CD4-positive, CD25-positive, alpha-beta regulatory T cell (primary cell): ENCODE results near the gene SDHB. TPM values are rescaled to one million over a fixed set of nuclear protein-coding genes. Genes with fewer than 3 reads are reported as not detected.
A peak's percentile ranks its signal among the peaks of the same experiment; 100 is the strongest.

Experiments
- ATAC-seq, 2 donors: fragments of 150-1000 bp; cut with Tn5 transposase; one replicate each; pipeline ENCODE4 v1.10.0; 2021; ENCODE audit warnings: low read depth in 2 of 2, moderate number of reproducible peaks in 2 of 2, moderate library complexity in 1 of 2
- DNase-seq, 3 donors: peaks; one replicate each; pipeline versions ENCODE4 v3.0.0 to v3.0.0-alpha.2; 2012 to 2022; ENCODE audit warnings: mixed read lengths in 1 of 3
- H3K27ac ChIP-seq: one replicate; pipeline ENCODE4 v1.7.0; 2013; ENCODE audit warnings: mild to moderate bottlenecking, low read length; ENCODE audit not compliant: insufficient read depth, poor library complexity, severe bottlenecking
- H3K27me3 ChIP-seq: one replicate; pipeline ENCODE4 v1.7.0; 2013; ENCODE audit warnings: low read length; ENCODE audit not compliant: control insufficient read depth, insufficient read depth
- H3K36me3 ChIP-seq: one replicate; pipeline ENCODE4 v1.7.0; 2013; ENCODE audit warnings: mild to moderate bottlenecking, low read length, moderate library complexity; ENCODE audit not compliant: control insufficient read depth, insufficient read depth
- H3K4me1 ChIP-seq: 2 replicates; pipeline ENCODE4 v1.7.0; 2013; ENCODE audit warnings: mild to moderate bottlenecking, low read length; ENCODE audit not compliant: insufficient read depth, control insufficient read depth, poor library complexity, severe bottlenecking
- H3K4me3 ChIP-seq: one replicate; pipeline ENCODE4 v1.7.0; 2013; ENCODE audit warnings: low read depth, mild to moderate bottlenecking, low read length, moderate library complexity
- H3K9me3 ChIP-seq, 2 experiments: 1 replicate in 1 of 2; 2 replicates in 1 of 2; pipeline ENCODE4 v1.7.0; 2013; ENCODE audit warnings: low read length in 2 of 2, mild to moderate bottlenecking in 1 of 2, moderate library complexity in 1 of 2; ENCODE audit not compliant: control insufficient read depth in 2 of 2
- H3K27ac Mint-ChIP-seq, 3 donors: one replicate each; pipeline ENCODE4 v1.8.0; 2020 to 2022; ENCODE audit warnings: mild to moderate bottlenecking in 3 of 3, mixed read lengths in 3 of 3, moderate library complexity in 2 of 3
- H3K27me3 Mint-ChIP-seq: one replicate; pipeline ENCODE4 v1.8.0; 2022; ENCODE audit warnings: mild to moderate bottlenecking, mixed read lengths
- H3K36me3 Mint-ChIP-seq: one replicate; pipeline ENCODE4 v1.8.0; 2020; ENCODE audit warnings: mixed read lengths
- H3K4me1 Mint-ChIP-seq, 4 donors: one replicate each; pipeline ENCODE4 v1.8.0; 2020 to 2022; ENCODE audit warnings: mixed read lengths in 4 of 4, mild to moderate bottlenecking in 1 of 4
- H3K4me3 Mint-ChIP-seq, 4 donors: one replicate each; pipeline ENCODE4 v1.8.0; 2020 to 2022; ENCODE audit warnings: mild to moderate bottlenecking in 4 of 4, mixed read lengths in 4 of 4, moderate library complexity in 3 of 4
- H3K9me3 Mint-ChIP-seq, 7 donors: one replicate each; pipeline ENCODE4 v1.8.0; 2020 to 2022; ENCODE audit warnings: mixed read lengths in 7 of 7, mild to moderate bottlenecking in 3 of 7, moderate library complexity in 2 of 7
- polyA plus RNA-seq, 4 donors: library from polyadenylated mRNA; unstranded; fragments of 300-500 nt; fragmentation: Illumina TruSeq; gene quantifications; one replicate each; pipeline ENCODE4 v1.2.3, GENCODE V29; 2021
- total RNA-seq: library from RNA; stranded (reverse); gene quantifications from one replicate; pipeline ENCODE4 v1.2.3, GENCODE V29; 2022

Gene SDHB
- total and polyA plus RNA-seq, 5 donors from 2014 or later, result 65.5 to 207 (median 153) TPM

DNA sequence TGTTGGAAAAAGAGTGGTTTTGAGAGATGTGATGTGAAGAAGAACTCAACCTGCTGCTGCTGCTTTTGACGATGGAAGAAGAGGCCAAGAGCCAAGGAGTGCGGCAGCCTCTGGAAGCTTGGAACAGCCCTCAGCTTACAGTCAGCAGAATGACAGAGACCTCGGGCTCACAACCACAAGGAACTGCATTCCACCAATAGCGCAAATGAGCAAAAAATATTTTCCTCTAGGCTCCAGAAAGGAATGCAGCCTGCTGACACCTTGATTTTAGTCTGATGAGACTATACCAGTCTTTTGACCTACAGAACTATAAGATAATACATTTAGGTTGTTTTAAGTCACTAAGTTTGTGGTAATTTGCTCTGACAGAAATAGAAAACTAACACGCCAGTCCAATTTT is 10.2 kb downstream of the SDHB start:
- H3K27ac ChIP-seq, result no peak overlapping the region
- H3K27ac Mint-ChIP-seq, result peak overlapping the region in 1 of 3 donors; percentile 59
- no peak overlapping the region for H3K4me3 ChIP-seq
- peaks cover 55% of the 10 kb centered on the region for H3K36me3 ChIP-seq
- ATAC-seq, result no peak
- H3K36me3 Mint-ChIP-seq, result peaks cover 18% of the 10 kb centered on the region
- H3K4me3 Mint-ChIP-seq, result no peak overlapping the region
- peaks cover 13% of the 10 kb centered on the region for H3K4me1 ChIP-seq
- H3K27me3 Mint-ChIP-seq, result no peaks in the 10 kb centered on the region
- no peaks in the 10 kb centered on the region for H3K9me3 Mint-ChIP-seq
- no peak for DNase-seq
- H3K9me3 ChIP-seq, result no peaks in the 10 kb centered on the region
- no peaks in the 10 kb centered on the region for H3K27me3 ChIP-seq
- H3K4me1 Mint-ChIP-seq, result peaks cover 11 to 24% (median 13%) of the 10 kb centered on the region in 4 donors

DNA sequence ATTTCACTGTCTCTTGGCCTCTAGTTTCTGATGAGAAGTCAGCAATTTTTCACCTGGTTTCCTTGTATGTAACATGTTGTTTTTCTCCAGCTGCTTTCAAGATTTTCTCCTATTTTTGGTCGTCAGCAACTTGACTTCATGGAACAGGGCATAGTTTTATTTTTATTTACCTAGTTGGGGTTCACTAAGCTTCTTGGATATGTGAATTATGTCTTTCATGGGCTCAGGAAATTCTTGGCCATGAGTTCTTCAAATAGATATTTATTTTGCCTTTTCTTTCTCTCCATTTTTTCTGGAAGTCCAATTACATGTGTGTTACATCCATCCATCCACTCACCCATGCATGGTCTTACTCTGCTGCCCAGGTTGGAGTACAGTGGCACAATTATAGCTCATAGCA is 13.7 kb downstream of the SDHB start:
- H3K27me3 ChIP-seq, result no peaks in the 10 kb centered on the region
- no peaks in the 10 kb centered on the region for H3K9me3 Mint-ChIP-seq
- no peak overlapping the region for H3K4me3 Mint-ChIP-seq
- H3K27ac ChIP-seq, result no peak overlapping the region
- DNase-seq (no peak), ATAC-seq (no peak)
- H3K36me3 Mint-ChIP-seq, result peaks cover 21% of the 10 kb centered on the region
- peaks cover 63% of the 10 kb centered on the region for H3K36me3 ChIP-seq
- H3K4me1 ChIP-seq, result peaks cover under 1% of the 10 kb centered on the region
- peak overlapping the region in 1 of 3 donors; percentile 73 for H3K27ac Mint-ChIP-seq
- H3K9me3 ChIP-seq, result no peaks in the 10 kb centered on the region
- no peak overlapping the region for H3K4me3 ChIP-seq
- peaks cover 5 to 15% (median 9%) of the 10 kb centered on the region in 4 donors for H3K4me1 Mint-ChIP-seq
- H3K27me3 Mint-ChIP-seq, result no peaks in the 10 kb centered on the region

GRCh38 chr1:17039522-17039921 is 14.3 kb downstream of the SDHB start:
- peaks cover 63% of the 10 kb centered on the region for H3K36me3 ChIP-seq
- Mint-ChIP-seq H3K36me3 (peaks cover 15% of the 10 kb centered on the region), H3K27ac (no peak overlapping the region)

GRCh38 chr1:17033481-17033880 is 20.4 kb downstream of the SDHB start:
- Histone ChIP-seq H3K4me3 (no peak overlapping the region), H3K36me3 (peaks cover 59% of the 10 kb centered on the region), H3K27me3 (no peaks in the 10 kb centered on the region), H3K27ac (no peak overlapping the region), H3K4me1 (no peaks in the 10 kb centered on the region), H3K9me3 (no peaks in the 10 kb centered on the region)
- no peak overlapping the region for H3K4me3 Mint-ChIP-seq
- no peak for DNase-seq
- H3K4me1 Mint-ChIP-seq, result peaks cover 0 to 17% (median 12%) of the 10 kb centered on the region in 4 donors
- no peak overlapping the region for H3K27ac Mint-ChIP-seq
- no peaks in the 10 kb centered on the region for H3K27me3 Mint-ChIP-seq
- H3K9me3 Mint-ChIP-seq, result no peaks in the 10 kb centered on the region
- ATAC-seq, result no peak
- peaks cover 10% of the 10 kb centered on the region for H3K36me3 Mint-ChIP-seq

More at GRCh38 chr1:17039522-17039921, 14.3 kb downstream of the SDHB start:
- no peak for ATAC-seq
- Histone ChIP-seq H3K27me3 (no peaks in the 10 kb centered on the region), H3K9me3 (no peaks in the 10 kb centered on the region), H3K27ac (no peak overlapping the region), H3K4me3 (no peak overlapping the region), H3K4me1 (no peaks in the 10 kb centered on the region)
- Mint-ChIP-seq H3K4me3 (no peak overlapping the region), H3K9me3 (no peaks in the 10 kb centered on the region), H3K4me1 (peaks cover 0 to 14% (median 9%) of the 10 kb centered on the region in 4 donors), H3K27me3 (no peaks in the 10 kb centered on the region)
- no peak for DNase-seq

DNA sequence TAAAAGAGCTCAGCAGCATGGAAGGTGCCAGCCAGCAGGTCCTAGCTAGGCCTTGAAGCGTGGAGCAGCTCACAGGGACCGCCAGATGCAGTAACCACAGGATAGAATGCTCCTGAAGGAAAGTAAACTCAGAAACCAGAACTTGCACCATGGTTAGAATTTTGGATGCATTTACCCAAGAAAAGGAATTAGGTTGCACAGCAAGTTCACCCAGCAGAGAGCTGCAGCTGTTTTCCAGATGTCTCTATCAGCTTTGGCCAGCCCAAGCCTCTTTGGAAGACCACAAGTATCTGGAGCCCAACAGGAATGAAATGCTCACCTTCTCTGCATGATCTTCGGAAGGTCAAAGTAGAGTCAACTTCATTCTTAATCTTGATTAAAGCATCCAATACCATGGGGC is 21.1 kb downstream of the SDHB start:
- DNase-seq (no peak), ATAC-seq (no peak)
- H3K9me3 ChIP-seq, result no peaks in the 10 kb centered on the region
- H3K27me3 Mint-ChIP-seq, result no peaks in the 10 kb centered on the region
- H3K27ac ChIP-seq, result no peak overlapping the region
- H3K36me3 ChIP-seq, result peaks cover 64% of the 10 kb centered on the region
- H3K36me3 Mint-ChIP-seq, result peaks cover 13% of the 10 kb centered on the region
- H3K4me1 Mint-ChIP-seq, result peaks cover 0 to 13% (median 8%) of the 10 kb centered on the region in 4 donors
- H3K9me3 Mint-ChIP-seq, result no peaks in the 10 kb centered on the region
- no peak overlapping the region for H3K4me3 Mint-ChIP-seq
- no peaks in the 10 kb centered on the region for H3K4me1 ChIP-seq
- no peak overlapping the region for H3K4me3 ChIP-seq
- no peaks in the 10 kb centered on the region for H3K27me3 ChIP-seq
- H3K27ac Mint-ChIP-seq, result no peak overlapping the region

DNA sequence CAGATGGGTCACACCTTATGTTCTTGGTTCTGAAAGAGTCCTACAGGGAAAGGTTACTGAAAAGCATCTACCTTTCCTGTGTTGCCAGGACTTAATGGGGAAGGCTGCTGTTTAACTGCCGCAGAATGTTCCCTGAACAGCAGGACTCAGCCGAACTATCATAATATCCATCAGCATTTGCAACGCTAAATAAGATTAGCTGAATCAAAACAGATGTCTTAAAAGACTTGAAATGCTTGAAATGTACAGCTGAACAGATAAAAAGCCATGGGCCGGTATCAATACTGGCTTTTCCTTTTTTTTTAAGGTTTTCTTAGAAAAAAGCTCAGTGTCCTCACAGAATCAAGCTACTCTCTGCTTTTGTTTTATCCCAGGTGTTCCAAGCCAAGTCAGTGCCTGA is 22.4 kb downstream of the SDHB start:
- H3K4me3 Mint-ChIP-seq, result no peak overlapping the region
- Histone ChIP-seq H3K9me3 (no peaks in the 10 kb centered on the region), H3K36me3 (peaks cover 72% of the 10 kb centered on the region), H3K27me3 (no peaks in the 10 kb centered on the region), H3K27ac (no peak overlapping the region), H3K4me1 (no peaks in the 10 kb centered on the region), H3K4me3 (no peak overlapping the region)
- peaks cover 0 to 13% (median 8%) of the 10 kb centered on the region in 4 donors for H3K4me1 Mint-ChIP-seq
- H3K36me3 Mint-ChIP-seq, result peaks cover 21% of the 10 kb centered on the region
- no peak overlapping the region for H3K27ac Mint-ChIP-seq
- ATAC-seq (no peak), DNase-seq (no peak)
- no peaks in the 10 kb centered on the region for H3K9me3 Mint-ChIP-seq
- no peaks in the 10 kb centered on the region for H3K27me3 Mint-ChIP-seq

DNA sequence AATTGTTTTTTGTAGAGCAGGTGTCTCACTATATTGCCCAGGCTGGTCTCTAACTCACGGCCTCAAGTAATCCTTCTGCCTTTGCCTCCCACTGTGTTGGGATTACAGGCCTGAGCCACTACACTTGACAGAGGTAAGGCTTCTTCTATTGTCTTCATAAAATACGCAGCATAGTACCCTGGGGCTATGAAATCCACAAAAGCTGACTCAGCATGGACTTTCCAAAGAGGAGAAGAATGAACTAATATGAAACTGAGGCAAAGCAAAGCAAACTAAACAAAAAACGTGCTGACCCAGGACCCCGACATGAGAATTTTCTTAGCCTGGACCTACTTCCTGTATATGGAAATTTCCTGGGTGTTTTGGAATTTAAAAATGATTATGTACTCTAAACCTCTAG is 23.6 kb downstream of the SDHB start:
- no peak overlapping the region for H3K4me3 Mint-ChIP-seq
- DNase-seq (no peak), ATAC-seq (no peak)
- no peak overlapping the region for H3K27ac Mint-ChIP-seq
- Histone ChIP-seq H3K9me3 (no peaks in the 10 kb centered on the region), H3K4me3 (no peak overlapping the region), H3K27me3 (no peaks in the 10 kb centered on the region), H3K27ac (no peak overlapping the region), H3K36me3 (peaks cover 84% of the 10 kb centered on the region), H3K4me1 (no peaks in the 10 kb centered on the region)
- no peaks in the 10 kb centered on the region for H3K9me3 Mint-ChIP-seq
- H3K4me1 Mint-ChIP-seq, result peaks cover 0 to 13% (median 7%) of the 10 kb centered on the region in 4 donors
- H3K36me3 Mint-ChIP-seq, result peaks cover 21% of the 10 kb centered on the region
- no peaks in the 10 kb centered on the region for H3K27me3 Mint-ChIP-seq

- peak overlapping the region in 1 of 3 donors; percentile 55 for H3K27ac Mint-ChIP-seq
- H3K4me1 Mint-ChIP-seq, result peaks cover 0 to 11% (median 4%) of the 10 kb centered on the region in 4 donors
- no peak for DNase-seq
- no peak for ATAC-seq
- no peaks in the 10 kb centered on the region for H3K9me3 Mint-ChIP-seq
- no peaks in the 10 kb centered on the region for H3K27me3 Mint-ChIP-seq
- no peaks in the 10 kb centered on the region for H3K27me3 ChIP-seq
- H3K36me3 ChIP-seq, result peaks cover 93% of the 10 kb centered on the region
- H3K4me3 Mint-ChIP-seq, result no peak overlapping the region
- no peaks in the 10 kb centered on the region for H3K9me3 ChIP-seq
- peaks cover 29% of the 10 kb centered on the region for H3K36me3 Mint-ChIP-seq
- no peaks in the 10 kb centered on the region for H3K4me1 ChIP-seq
- H3K27ac ChIP-seq, result no peak overlapping the region
- H3K4me3 ChIP-seq, result no peak overlapping the region
Measured at GRCh38 chr1:17028662-17029188, 25.1 kb downstream of the SDHB start.
